Upper lobe of left lung (tissue), 4 donors: ENCODE measurements around the gene VKORC1.

Experiments
- EP300 ChIP-seq, 4 donors: sonication (generic); formaldehyde crosslinking; IDR thresholded peaks; one replicate each; pipeline ENCODE4 v1.5.1; 2017; ENCODE audit warnings: antibody characterized with exemption in 4 of 4, control low read depth in 2 of 4
- POLR2A ChIP-seq, 4 donors: fragments of 450-650 bp; IDR thresholded peaks; one replicate each; pipeline ENCODE4 v1.5.1; 2016 to 2017; ENCODE audit warnings: antibody characterized with exemption in 4 of 4, mild to moderate bottlenecking in 2 of 4
- POLR2AphosphoS5 ChIP-seq, 2 donors: sonication (generic); formaldehyde crosslinking; IDR thresholded peaks; one replicate each; pipeline ENCODE4 v1.5.1; 2017; ENCODE audit warnings: antibody characterized with exemption in 2 of 2
- TF ChIP-seq, protein P1 (sequence below), 6 experiments: fragments of 450-650 bp in 4 of 6; fragments of 200-600 bp in 2 of 6; sonication (generic) in 2 of 6; IDR thresholded peaks; one replicate each; pipeline ENCODE4 v1.5.1; 2016 to 2019; ENCODE audit warnings: antibody characterized with exemption in 6 of 6

DNA sequence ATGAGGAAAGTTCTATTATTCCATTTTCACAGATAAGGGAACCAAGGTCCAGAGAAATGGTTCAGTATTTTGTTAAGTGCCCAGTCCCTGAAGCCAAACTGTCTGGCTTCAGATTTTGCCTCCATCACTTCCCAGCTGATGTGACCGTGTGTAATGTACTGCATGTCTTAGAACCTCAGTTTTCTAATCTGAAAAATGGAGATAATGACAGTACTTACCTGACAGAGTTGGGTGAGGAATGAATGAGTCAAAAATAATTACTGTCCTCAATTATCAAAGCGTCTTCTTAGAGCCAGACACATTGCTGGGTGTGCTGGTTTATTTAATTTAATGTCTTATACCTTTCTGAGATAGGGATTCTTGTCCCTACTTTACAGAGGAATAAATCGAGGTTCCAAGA lies 27.3 kb downstream of the VKORC1 start:
- TF ChIP-seq, protein P1, sequence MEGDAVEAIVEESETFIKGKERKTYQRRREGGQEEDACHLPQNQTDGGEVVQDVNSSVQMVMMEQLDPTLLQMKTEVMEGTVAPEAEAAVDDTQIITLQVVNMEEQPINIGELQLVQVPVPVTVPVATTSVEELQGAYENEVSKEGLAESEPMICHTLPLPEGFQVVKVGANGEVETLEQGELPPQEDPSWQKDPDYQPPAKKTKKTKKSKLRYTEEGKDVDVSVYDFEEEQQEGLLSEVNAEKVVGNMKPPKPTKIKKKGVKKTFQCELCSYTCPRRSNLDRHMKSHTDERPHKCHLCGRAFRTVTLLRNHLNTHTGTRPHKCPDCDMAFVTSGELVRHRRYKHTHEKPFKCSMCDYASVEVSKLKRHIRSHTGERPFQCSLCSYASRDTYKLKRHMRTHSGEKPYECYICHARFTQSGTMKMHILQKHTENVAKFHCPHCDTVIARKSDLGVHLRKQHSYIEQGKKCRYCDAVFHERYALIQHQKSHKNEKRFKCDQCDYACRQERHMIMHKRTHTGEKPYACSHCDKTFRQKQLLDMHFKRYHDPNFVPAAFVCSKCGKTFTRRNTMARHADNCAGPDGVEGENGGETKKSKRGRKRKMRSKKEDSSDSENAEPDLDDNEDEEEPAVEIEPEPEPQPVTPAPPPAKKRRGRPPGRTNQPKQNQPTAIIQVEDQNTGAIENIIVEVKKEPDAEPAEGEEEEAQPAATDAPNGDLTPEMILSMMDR (IDR thresholded peaks at IDR 0.05), result no peak
- no peak for TF ChIP-seq POLR2A (IDR thresholded peaks at IDR 0.05)
- TF ChIP-seq POLR2AphosphoS5 (IDR thresholded peaks at IDR 0.05), result no peak
- TF ChIP-seq EP300 (IDR thresholded peaks at IDR 0.05), result no peak
